DOHH2 (cell line): ENCODE measurements around the gene LSAMP.

Experiments
- H3F3A ChIP-seq: fragments of 200-600 bp; sonication (generic), shearing (Covaris generic); 2 replicates; pipeline ENCODE4 v1.6.0; 2016; ENCODE audit warnings: antibody characterized with exemption, mild to moderate bottlenecking; ENCODE audit not compliant: control insufficient read depth, insufficient read depth
- H3K27ac ChIP-seq: fragments of 200-600 bp; sonication (generic); 2 replicates; pipeline ENCODE4 v1.5.1; 2014; ENCODE audit warnings: low read depth, mild to moderate bottlenecking, low read length, moderate library complexity
- H3K27me3 ChIP-seq: fragments of 200-600 bp; sonication (generic); 2 replicates; pipeline ENCODE4 v1.6.1; 2014; ENCODE audit warnings: mild to moderate bottlenecking, low read length, mixed read lengths; ENCODE audit not compliant: control insufficient read depth
- H3K36me3 ChIP-seq: fragments of 200-600 bp; sonication (generic); 2 replicates; pipeline ENCODE4 v1.6.1; 2014; ENCODE audit warnings: mild to moderate bottlenecking, low read length, moderate library complexity, mixed read lengths; ENCODE audit not compliant: control insufficient read depth
- H3K4me1 ChIP-seq: fragments of 200-600 bp; sonication (generic); 2 replicates; pipeline ENCODE4 v1.6.1; 2014; ENCODE audit warnings: mild to moderate bottlenecking, low read length, mixed read lengths; ENCODE audit not compliant: control insufficient read depth
- H3K4me2 ChIP-seq: fragments of 200-600 bp; sonication (generic); 2 replicates; pipeline ENCODE4 v1.6.0; 2014; ENCODE audit warnings: mild to moderate bottlenecking, low read length, moderate library complexity
- H3K4me3 ChIP-seq: fragments of 200-600 bp; sonication (generic); 2 replicates; pipeline ENCODE4 v1.5.1; 2014; ENCODE audit warnings: mild to moderate bottlenecking, low read length, mixed read lengths
- H3K79me2 ChIP-seq: fragments of 200-600 bp; sonication (generic); 2 replicates; pipeline ENCODE4 v1.6.1; 2014; ENCODE audit warnings: mild to moderate bottlenecking, low read length, mixed read lengths; ENCODE audit not compliant: control insufficient read depth
- H3K9me2 ChIP-seq: fragments of 200-600 bp; sonication (generic); replicated peaks from 2 replicates; pipeline ENCODE4 v1.6.1; 2014; ENCODE audit warnings: mild to moderate bottlenecking, low read length, mixed read lengths; ENCODE audit not compliant: control insufficient read depth
- H3K9me3 ChIP-seq: fragments of 200-600 bp; sonication (generic); 2 replicates; pipeline ENCODE4 v1.6.1; 2014; ENCODE audit warnings: antibody characterized with exemption, low read length, mixed read lengths; ENCODE audit not compliant: control insufficient read depth, insufficient read depth
- H4K20me1 ChIP-seq: fragments of 200-600 bp; sonication (generic); 2 replicates; pipeline ENCODE4 v1.6.0; 2014; ENCODE audit warnings: low read depth, mild to moderate bottlenecking, antibody characterized with exemption, low read length, moderate library complexity; ENCODE audit not compliant: control insufficient read depth, insufficient read depth
- CTCF ChIP-seq: fragments of 200-600 bp; sonication (generic); IDR thresholded peaks from one replicate; pipeline ENCODE4 v1.5.1; 2014; ENCODE audit warnings: antibody characterized with exemption, mild to moderate bottlenecking, low read depth, low read length; ENCODE audit not compliant: poor library complexity, severe bottlenecking
- EZH2phosphoT487 ChIP-seq: fragments of 200-600 bp; sonication (generic); IDR thresholded peaks from 2 replicates; pipeline ENCODE4 v1.6.1; 2017; ENCODE audit warnings: borderline replicate concordance, mild to moderate bottlenecking, antibody characterized with exemption, low read length, moderate library complexity, mixed read lengths

The LSAMP gene

GRCh38 chr3:116246406-116246980 is 198.8 kb downstream of the LSAMP start:
- no peaks in the 10 kb centered on the region for H3K9me3 ChIP-seq
- H3K9me2 ChIP-seq, result no peaks in the 10 kb centered on the region
- no peaks in the 10 kb centered on the region for H3K36me3 ChIP-seq
- no peaks in the 10 kb centered on the region for H3K27me3 ChIP-seq
- no peak overlapping the region for H3K4me2 ChIP-seq
- H3K27ac ChIP-seq, result no peak overlapping the region
- H4K20me1 ChIP-seq, result no peaks in the 10 kb centered on the region
- no peak overlapping the region for H3K4me3 ChIP-seq
- no peaks in the 10 kb centered on the region for H3F3A ChIP-seq
- H3K79me2 ChIP-seq, result no peaks in the 10 kb centered on the region
- no peak for TF ChIP-seq CTCF
- TF ChIP-seq EZH2phosphoT487, result no peak
- H3K4me1 ChIP-seq, result no peaks in the 10 kb centered on the region

GRCh38 chr3:116242825-116243224 is 202.5 kb downstream of the LSAMP start:
- Histone ChIP-seq H3K79me2 (no peaks in the 10 kb centered on the region), H3K27me3 (no peaks in the 10 kb centered on the region), H3K4me3 (no peak overlapping the region), H3K36me3 (no peaks in the 10 kb centered on the region), H4K20me1 (no peaks in the 10 kb centered on the region), H3K4me1 (no peaks in the 10 kb centered on the region), H3K4me2 (no peak overlapping the region), H3K9me3 (no peaks in the 10 kb centered on the region), H3K9me2 (no peaks in the 10 kb centered on the region), H3K27ac (no peak overlapping the region), H3F3A (no peaks in the 10 kb centered on the region)
- no peak for TF ChIP-seq CTCF
- TF ChIP-seq EZH2phosphoT487, result no peak

GRCh38 chr3:116241677-116242076 is 203.6 kb downstream of the LSAMP start:
- H3K36me3 ChIP-seq, result no peaks in the 10 kb centered on the region
- no peaks in the 10 kb centered on the region for H3F3A ChIP-seq
- no peaks in the 10 kb centered on the region for H3K27me3 ChIP-seq
- H3K4me2 ChIP-seq, result no peak overlapping the region
- no peaks in the 10 kb centered on the region for H3K9me3 ChIP-seq
- H3K79me2 ChIP-seq, result no peaks in the 10 kb centered on the region
- no peaks in the 10 kb centered on the region for H3K9me2 ChIP-seq
- no peaks in the 10 kb centered on the region for H4K20me1 ChIP-seq
- no peak overlapping the region for H3K4me3 ChIP-seq
- H3K4me1 ChIP-seq, result no peaks in the 10 kb centered on the region
- no peak overlapping the region for H3K27ac ChIP-seq
- no peak for TF ChIP-seq CTCF
- TF ChIP-seq EZH2phosphoT487, result no peak
